Measurements from ENCODE around the gene TMEM140. TPM values are rescaled to one million over a fixed set of nuclear protein-coding genes. Genes with fewer than 3 reads are reported as not detected.

Gene TMEM140
- total and polyA plus RNA-seq, 2 of the 13 experiments (the other 11 are each of a cell fraction or from before 2014, with no cell fraction given), result 9.2 to 21.7 TPM

DNA sequence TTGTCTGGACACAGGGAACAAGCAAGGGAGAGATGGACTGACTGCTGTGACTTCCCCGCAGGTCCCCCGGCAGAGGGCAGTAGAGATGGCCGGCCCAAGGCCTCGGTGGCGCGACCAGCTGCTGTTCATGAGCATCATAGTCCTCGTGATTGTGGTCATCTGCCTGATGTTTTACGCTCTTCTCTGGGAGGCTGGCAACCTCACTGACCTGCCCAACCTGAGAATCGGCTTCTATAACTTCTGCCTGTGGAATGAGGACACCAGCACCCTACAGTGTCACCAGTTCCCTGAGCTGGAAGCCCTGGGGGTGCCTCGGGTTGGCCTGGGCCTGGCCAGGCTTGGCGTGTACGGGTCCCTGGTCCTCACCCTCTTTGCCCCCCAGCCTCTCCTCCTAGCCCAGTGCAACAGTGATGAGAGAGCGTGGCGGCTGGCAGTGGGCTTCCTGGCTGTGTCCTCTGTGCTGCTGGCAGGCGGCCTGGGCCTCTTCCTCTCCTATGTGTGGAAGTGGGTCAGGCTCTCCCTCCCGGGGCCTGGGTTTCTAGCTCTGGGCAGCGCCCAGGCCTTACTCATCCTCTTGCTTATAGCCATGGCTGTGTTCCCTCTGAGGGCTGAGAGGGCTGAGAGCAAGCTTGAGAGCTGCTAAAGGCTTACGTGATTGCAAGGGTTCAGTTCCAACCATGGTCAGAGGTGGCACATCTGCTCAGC, 16.6 kb downstream of the TMEM140 start (continued):
- no peak for TF ChIP-seq TGIF2 (CRISPR knock-in tag; IDR thresholded peaks at IDR 0.05)
- no peak for TF ChIP-seq MIER2 (CRISPR knock-in tag; IDR thresholded peaks at IDR 0.05)
- no peak for TF ChIP-seq ZNF232 (CRISPR knock-in tag; IDR thresholded peaks at IDR 0.05; ENCODE audit: borderline replicate concordance)
- no peak for TF ChIP-seq EEA1 (CRISPR knock-in tag; IDR thresholded peaks at IDR 0.05; ENCODE audit: borderline replicate concordance)
- no peak for TF ChIP-seq ZNF121 (CRISPR knock-in tag; IDR thresholded peaks at IDR 0.05)
- TF ChIP-seq TAF1 (CRISPR knock-in tag; IDR thresholded peaks at IDR 0.05), result peak; percentile 31; the same call in 1 of the 2 replicates
- TF ChIP-seq RFXANK (CRISPR knock-in tag; IDR thresholded peaks at IDR 0.05), result no peak
- TF ChIP-seq AGO1 (IDR thresholded peaks at IDR 0.05; ENCODE audit: low read depth, low read length, poor library complexity, severe bottlenecking), result peak; percentile 89
- TF ChIP-seq ZNF326 (CRISPR knock-in tag; IDR thresholded peaks at IDR 0.05; ENCODE audit: borderline replicate concordance), result no peak
- TF ChIP-seq, protein P1, sequence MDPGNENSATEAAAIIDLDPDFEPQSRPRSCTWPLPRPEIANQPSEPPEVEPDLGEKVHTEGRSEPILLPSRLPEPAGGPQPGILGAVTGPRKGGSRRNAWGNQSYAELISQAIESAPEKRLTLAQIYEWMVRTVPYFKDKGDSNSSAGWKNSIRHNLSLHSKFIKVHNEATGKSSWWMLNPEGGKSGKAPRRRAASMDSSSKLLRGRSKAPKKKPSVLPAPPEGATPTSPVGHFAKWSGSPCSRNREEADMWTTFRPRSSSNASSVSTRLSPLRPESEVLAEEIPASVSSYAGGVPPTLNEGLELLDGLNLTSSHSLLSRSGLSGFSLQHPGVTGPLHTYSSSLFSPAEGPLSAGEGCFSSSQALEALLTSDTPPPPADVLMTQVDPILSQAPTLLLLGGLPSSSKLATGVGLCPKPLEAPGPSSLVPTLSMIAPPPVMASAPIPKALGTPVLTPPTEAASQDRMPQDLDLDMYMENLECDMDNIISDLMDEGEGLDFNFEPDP (CRISPR knock-in tag; conservative IDR thresholded peaks at IDR 0.05), result no peak
- no peak for TF ChIP-seq ZNF20 (CRISPR knock-in tag; IDR thresholded peaks at IDR 0.05)
- TF ChIP-seq ZNF549 (CRISPR knock-in tag; IDR thresholded peaks at IDR 0.05), result no peak
- no peak for TF ChIP-seq ZEB1 (IDR thresholded peaks at IDR 0.05; ENCODE audit: insufficient replicate concordance, low read depth)
- TF ChIP-seq NAIF1 (CRISPR knock-in tag; IDR thresholded peaks at IDR 0.05; ENCODE audit: borderline replicate concordance), result no peak
- TF ChIP-seq NFKB2 (CRISPR knock-in tag; IDR thresholded peaks at IDR 0.05; ENCODE audit: borderline replicate concordance), result no peak; the same call in 1 of the 2 replicates
- no peak for TF ChIP-seq FOXO1 (CRISPR knock-in tag; IDR thresholded peaks at IDR 0.05)
- no peak for TF ChIP-seq ZNF761 (CRISPR knock-in tag; conservative IDR thresholded peaks at IDR 0.05)
- TF ChIP-seq MATR3 (CRISPR knock-in tag; IDR thresholded peaks at IDR 0.05), result no peak
- TF ChIP-seq ZNF713 (CRISPR knock-in tag; IDR thresholded peaks at IDR 0.05), result no peak
- TF ChIP-seq, protein P2, sequence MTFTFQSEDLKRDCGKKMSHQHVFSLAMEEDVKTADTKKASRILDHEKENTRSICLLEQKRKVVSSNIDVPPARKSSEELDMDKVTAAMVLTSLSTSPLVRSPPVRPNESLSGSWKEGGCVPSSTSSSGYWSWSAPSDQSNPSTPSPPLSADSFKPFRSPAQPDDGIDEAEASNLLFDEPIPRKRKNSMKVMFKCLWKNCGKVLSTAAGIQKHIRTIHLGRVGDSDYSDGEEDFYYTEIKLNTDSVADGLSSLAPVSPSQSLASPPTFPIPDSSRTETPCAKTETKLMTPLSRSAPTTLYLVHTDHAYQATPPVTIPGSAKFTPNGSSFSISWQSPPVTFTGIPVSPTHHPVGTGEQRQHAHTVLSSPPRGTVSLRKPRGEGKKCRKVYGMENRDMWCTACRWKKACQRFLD (CRISPR knock-in tag; IDR thresholded peaks at IDR 0.05; ENCODE audit: borderline replicate concordance), result no peak
- TF ChIP-seq, protein P3, sequence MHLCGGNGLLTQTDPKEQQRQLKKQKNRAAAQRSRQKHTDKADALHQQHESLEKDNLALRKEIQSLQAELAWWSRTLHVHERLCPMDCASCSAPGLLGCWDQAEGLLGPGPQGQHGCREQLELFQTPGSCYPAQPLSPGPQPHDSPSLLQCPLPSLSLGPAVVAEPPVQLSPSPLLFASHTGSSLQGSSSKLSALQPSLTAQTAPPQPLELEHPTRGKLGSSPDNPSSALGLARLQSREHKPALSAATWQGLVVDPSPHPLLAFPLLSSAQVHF (CRISPR knock-in tag; IDR thresholded peaks at IDR 0.05), result no peak
- TF ChIP-seq, protein P4, sequence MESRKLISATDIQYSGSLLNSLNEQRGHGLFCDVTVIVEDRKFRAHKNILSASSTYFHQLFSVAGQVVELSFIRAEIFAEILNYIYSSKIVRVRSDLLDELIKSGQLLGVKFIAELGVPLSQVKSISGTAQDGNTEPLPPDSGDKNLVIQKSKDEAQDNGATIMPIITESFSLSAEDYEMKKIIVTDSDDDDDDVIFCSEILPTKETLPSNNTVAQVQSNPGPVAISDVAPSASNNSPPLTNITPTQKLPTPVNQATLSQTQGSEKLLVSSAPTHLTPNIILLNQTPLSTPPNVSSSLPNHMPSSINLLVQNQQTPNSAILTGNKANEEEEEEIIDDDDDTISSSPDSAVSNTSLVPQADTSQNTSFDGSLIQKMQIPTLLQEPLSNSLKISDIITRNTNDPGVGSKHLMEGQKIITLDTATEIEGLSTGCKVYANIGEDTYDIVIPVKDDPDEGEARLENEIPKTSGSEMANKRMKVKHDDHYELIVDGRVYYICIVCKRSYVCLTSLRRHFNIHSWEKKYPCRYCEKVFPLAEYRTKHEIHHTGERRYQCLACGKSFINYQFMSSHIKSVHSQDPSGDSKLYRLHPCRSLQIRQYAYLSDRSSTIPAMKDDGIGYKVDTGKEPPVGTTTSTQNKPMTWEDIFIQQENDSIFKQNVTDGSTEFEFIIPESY (CRISPR knock-in tag; IDR thresholded peaks at IDR 0.05), result peak; percentile 92
- TF ChIP-seq, protein P5, sequence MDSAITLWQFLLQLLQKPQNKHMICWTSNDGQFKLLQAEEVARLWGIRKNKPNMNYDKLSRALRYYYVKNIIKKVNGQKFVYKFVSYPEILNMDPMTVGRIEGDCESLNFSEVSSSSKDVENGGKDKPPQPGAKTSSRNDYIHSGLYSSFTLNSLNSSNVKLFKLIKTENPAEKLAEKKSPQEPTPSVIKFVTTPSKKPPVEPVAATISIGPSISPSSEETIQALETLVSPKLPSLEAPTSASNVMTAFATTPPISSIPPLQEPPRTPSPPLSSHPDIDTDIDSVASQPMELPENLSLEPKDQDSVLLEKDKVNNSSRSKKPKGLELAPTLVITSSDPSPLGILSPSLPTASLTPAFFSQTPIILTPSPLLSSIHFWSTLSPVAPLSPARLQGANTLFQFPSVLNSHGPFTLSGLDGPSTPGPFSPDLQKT (CRISPR knock-in tag; IDR thresholded peaks at IDR 0.05; ENCODE audit: borderline replicate concordance), result no peak
- no peak for TF ChIP-seq NONO (IDR thresholded peaks at IDR 0.05)
- TF ChIP-seq NONO (CRISPR knock-in tag; conservative IDR thresholded peaks at IDR 0.05), result 0 out of 2 replicates have a peak, but pooled peaks have one; percentile 22
